ENCODE results near the gene KCNH4. TPM values are rescaled to one million over a fixed set of nuclear protein-coding genes. Genes with fewer than 3 reads are reported as not detected.

The KCNH4 gene
- total RNA-seq, 1 experiment from 2014 or later: not detected

DNA sequence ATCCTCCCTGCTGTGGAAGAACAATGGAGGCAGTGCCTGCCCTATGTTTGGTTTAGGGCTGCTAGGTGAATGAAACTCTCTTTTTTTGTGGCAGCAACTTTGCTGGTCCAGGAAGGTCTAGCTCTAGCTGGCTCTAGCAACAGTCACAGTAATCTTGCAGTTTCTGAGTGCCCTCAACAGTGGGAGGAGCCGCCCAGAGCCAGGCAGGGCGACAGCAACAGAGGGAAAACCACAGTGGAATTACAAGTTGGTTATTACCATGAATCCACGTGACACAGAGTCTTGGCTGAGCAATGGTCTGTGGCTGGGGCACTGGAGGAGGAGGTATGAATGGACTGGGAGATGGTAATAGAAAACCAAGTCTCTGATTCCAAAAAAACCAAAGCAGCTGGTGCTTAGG is 48.0 kb downstream of the KCNH4 start:
- H4K20me1 ChIP-seq (ENCODE audit: insufficient read depth): no peaks in the 10 kb centered on the region

DNA sequence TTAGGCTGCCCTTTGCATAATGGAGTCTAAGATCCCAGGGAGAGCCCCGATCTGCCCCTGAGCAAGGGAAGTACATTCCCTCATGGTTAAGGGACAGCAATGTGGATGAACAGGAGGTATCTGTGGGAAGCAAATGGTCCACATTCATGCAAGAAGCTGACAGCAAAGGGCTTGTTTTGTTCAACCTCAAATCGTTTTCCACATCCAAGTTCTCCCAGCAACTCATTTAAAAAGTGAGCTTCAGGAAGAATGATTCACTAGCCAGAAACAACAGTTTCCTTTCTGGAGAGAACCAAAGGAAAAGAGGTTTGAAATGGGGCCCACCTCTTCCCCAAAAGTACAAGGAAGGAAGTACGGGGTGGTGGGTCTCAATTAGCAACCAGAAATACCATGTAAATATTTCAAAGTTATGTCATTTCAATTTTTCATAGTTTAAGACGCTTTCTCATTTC is 48.9 kb downstream of the KCNH4 start:
- Histone ChIP-seq H2AFZ (ENCODE audit: low read depth, low read length, poor library complexity, severe bottlenecking) (no peak overlapping the region), H3K9ac (ENCODE audit: low read length) (no peak overlapping the region), H3K9me2 (ENCODE audit: insufficient read depth) (no peaks in the 10 kb centered on the region), H3K36me3 (ENCODE audit: control insufficient read depth in 1 of 2, insufficient read depth in 2 of 2, low read length in 2 of 2) (peaks cover 21 to 35% of the 10 kb centered on the region in 2 experiments; a peak in 3 of 4 replicates), H3K4me1 (ENCODE audit: control insufficient read depth in 1 of 2, insufficient read depth in 2 of 2, low read length in 2 of 2) (peaks cover 0 to 11% of the 10 kb centered on the region in 2 experiments; a peak in 2 of 4 replicates), H3K79me2 (ENCODE audit: insufficient read depth, low read length) (peaks cover 69% of the 10 kb centered on the region), H3K9me3 (ENCODE audit: control insufficient read depth in 1 of 2, insufficient read depth in 1 of 2, low read depth in 1 of 2, low read length in 2 of 2) (no peaks in the 10 kb centered on the region), H3K4me3 (replicated peaks in 1 of 2; ENCODE audit: low read depth in 1 of 2, low read length in 2 of 2) (no peak overlapping the region), H4K20me1 (ENCODE audit: insufficient read depth) (no peaks in the 10 kb centered on the region), H3K27ac (ENCODE audit: low read depth, low read length) (no peak overlapping the region), H3K4me2 (ENCODE audit: low read length) (no peak overlapping the region), H3K27me3 (ENCODE audit: insufficient read depth, low read length) (no peaks in the 10 kb centered on the region)
- CTCF ChIA-PET: no interaction called here
- TF ChIP-seq JUND (IDR thresholded peaks at IDR 0.05) (no peak), TCF7L2 (IDR thresholded peaks at IDR 0.05; ENCODE audit: borderline replicate concordance, extremely low read depth, insufficient read depth, insufficient read length) (no peak), CBX3 (IDR thresholded peaks at IDR 0.05; ENCODE audit: low read depth) (no peak), EZH2phosphoT487 (IDR thresholded peaks at IDR 0.05; ENCODE audit: borderline replicate concordance) (no peak), CEBPB (IDR thresholded peaks at IDR 0.05; ENCODE audit: low read depth) (no peak), RAD21 (IDR thresholded peaks at IDR 0.05; ENCODE audit: low read depth) (no peak), POLR2AphosphoS5 (IDR thresholded peaks at IDR 0.05; ENCODE audit: low read depth, low read length) (no peak), FOSL1 (IDR thresholded peaks at IDR 0.05; ENCODE audit: low read depth) (no peak), YY1 (IDR thresholded peaks at IDR 0.05; ENCODE audit: extremely low read depth, insufficient replicate concordance, low read depth, low read length) (no peak)
- RAD21 ChIA-PET (ENCODE audit: low non-redundant PET in 1 of 2, low total read pairs in 2 of 2, uncharacterized antibody in 2 of 2, unreplicated experiment in 2 of 2): no interaction called here
- no TSS peak for BruUV-seq (replicated peaks)
- ATAC-seq (no peak), DNase-seq (ENCODE audit: low read depth, low spot score) (no peak)
- intact Hi-C loops (cut with micrococcal nuclease): no loop called here
- POLR2A ChIA-PET: no interaction called here

More for the DNA sequence above, 48.0 kb downstream of the KCNH4 start:
- no peak overlapping the region for H3K27ac ChIP-seq (ENCODE audit: low read depth, low read length)
- no peak overlapping the region for H3K9ac ChIP-seq (ENCODE audit: low read length)
- no TSS peak for BruUV-seq (replicated peaks)
- peaks cover 0 to 11% of the 10 kb centered on the region in 2 experiments; a peak in 2 of 4 replicates for H3K4me1 ChIP-seq (ENCODE audit: control insufficient read depth in 1 of 2, insufficient read depth in 2 of 2, low read length in 2 of 2)
- H3K4me3 ChIP-seq (replicated peaks in 1 of 2; ENCODE audit: low read depth in 1 of 2, low read length in 2 of 2): no peak overlapping the region
- CTCF ChIA-PET: no interaction called here
- no peak overlapping the region for H2AFZ ChIP-seq (ENCODE audit: low read depth, low read length, poor library complexity, severe bottlenecking)
- intact Hi-C loops (cut with micrococcal nuclease): no loop called here
- no peak for DNase-seq (ENCODE audit: low read depth, low spot score)
- no peak for TF ChIP-seq TCF7L2 (IDR thresholded peaks at IDR 0.05; ENCODE audit: borderline replicate concordance, extremely low read depth, insufficient read depth, insufficient read length)
- TF ChIP-seq EGR1 (IDR thresholded peaks at IDR 0.05; ENCODE audit: low read depth): no peak
- no peak for TF ChIP-seq EZH2phosphoT487 (IDR thresholded peaks at IDR 0.05; ENCODE audit: borderline replicate concordance)
- TF ChIP-seq SRF (IDR thresholded peaks at IDR 0.05; ENCODE audit: low read depth): no peak
- no peak for TF ChIP-seq CEBPB (IDR thresholded peaks at IDR 0.05; ENCODE audit: low read depth)
- peaks cover 17 to 28% of the 10 kb centered on the region in 2 experiments; a peak in 3 of 4 replicates for H3K36me3 ChIP-seq (ENCODE audit: control insufficient read depth in 1 of 2, insufficient read depth in 2 of 2, low read length in 2 of 2)
- no peaks in the 10 kb centered on the region for H3K9me2 ChIP-seq (ENCODE audit: insufficient read depth)
- H3K4me2 ChIP-seq (ENCODE audit: low read length): no peak overlapping the region
- POLR2A ChIA-PET: no interaction called here
- no peaks in the 10 kb centered on the region for H3K9me3 ChIP-seq (ENCODE audit: control insufficient read depth in 1 of 2, insufficient read depth in 1 of 2, low read depth in 1 of 2, low read length in 2 of 2)
- ATAC-seq: no peak
- H3K79me2 ChIP-seq (ENCODE audit: insufficient read depth, low read length): peaks cover 78% of the 10 kb centered on the region
- RAD21 ChIA-PET (ENCODE audit: low non-redundant PET in 1 of 2, low total read pairs in 2 of 2, uncharacterized antibody in 2 of 2, unreplicated experiment in 2 of 2): no interaction called here
- no peaks in the 10 kb centered on the region for H3K27me3 ChIP-seq (ENCODE audit: insufficient read depth, low read length)

Data from HCT116 (cell line).